IMR-90 (cell line): ENCODE results near the gene REN. TPM values are rescaled to one million over a fixed set of nuclear protein-coding genes. Genes with fewer than 3 reads are reported as not detected.

Source experiments
- ATAC-seq: fragments of 200-7000 bp; cut with Tn5 transposase; 2 replicates; pipeline ENCODE4 v1.9.1; 2020; ENCODE audit warnings: low read depth, mild to moderate bottlenecking, moderate library complexity
- BruUV-seq: library from RNA; stranded (reverse); fragments of 400-500 nt; replicated peaks from 2 replicates; lab custom pipeline; 2021; lab: Mats Ljungman, UMichigan
- CTCF ChIA-PET: fragments of 300-600 bp; formaldehyde crosslinking; extraction: SDS; loops from one replicate; lab custom pipeline; 2021; ENCODE audit warnings: antibody characterized with exemption; lab: Yijun Ruan, JAX
- POLR2A ChIA-PET: fragments of 300-600 bp; sonication (Branson Sonifier 250); formaldehyde crosslinking; loops from one replicate; lab custom pipeline; 2022; ENCODE audit warnings: antibody characterized with exemption; ENCODE audit not compliant: unreplicated experiment; lab: Charles Lee
- DNase-seq: peaks from one replicate; pipeline ENCODE4 v3.0.0; 2013
- H2AFZ ChIP-seq: replicated peaks from 2 replicates; pipeline ENCODE3; 2013; ENCODE audit warnings: low read length, mild to moderate bottlenecking; ENCODE audit not compliant: poor library complexity
- H2AK5ac ChIP-seq: 2 replicates; pipeline ENCODE4 v1.6.1; 2013; ENCODE audit warnings: low read depth, low read length, inconsistent platforms
- H2AK9ac ChIP-seq: replicated peaks from 2 replicates; pipeline ENCODE3; 2013; ENCODE audit warnings: mild to moderate bottlenecking, low read depth, low read length, moderate library complexity; ENCODE audit not compliant: poor library complexity
- H2BK120ac ChIP-seq: 2 replicates; pipeline ENCODE4 v1.6.1; 2013; ENCODE audit warnings: low read depth, low read length, inconsistent platforms
- H2BK15ac ChIP-seq: 3 replicates; pipeline ENCODE4 v1.6.1; 2013; ENCODE audit warnings: low read depth, low read length, inconsistent platforms
- H2BK20ac ChIP-seq: 2 replicates; pipeline ENCODE4 v1.6.1; 2013; ENCODE audit warnings: low read depth, mild to moderate bottlenecking, inconsistent platforms, low read length, moderate library complexity
- H2BK5ac ChIP-seq: 2 replicates; pipeline ENCODE4 v1.6.1; 2013; ENCODE audit warnings: mild to moderate bottlenecking, low read depth, low read length, inconsistent platforms; ENCODE audit not compliant: poor library complexity, severe bottlenecking
- H3K14ac ChIP-seq: replicated peaks from 2 replicates; pipeline ENCODE4 v1.6.1; 2013; ENCODE audit warnings: low read depth, low read length, inconsistent platforms
- H3K18ac ChIP-seq: 2 replicates; pipeline ENCODE4 v1.6.1; 2013; ENCODE audit warnings: low read depth, low read length, control low read depth
- H3K23ac ChIP-seq: 2 replicates; pipeline ENCODE4 v1.6.1; 2013; ENCODE audit warnings: low read depth, low read length, inconsistent platforms
- H3K27ac ChIP-seq: 2 replicates; pipeline ENCODE4 v1.5.1; 2013; ENCODE audit warnings: mild to moderate bottlenecking, control low read depth, low read length; ENCODE audit not compliant: insufficient read depth
- H3K27me3 ChIP-seq: 2 replicates; pipeline ENCODE4 v1.6.1; 2013; ENCODE audit warnings: low read length; ENCODE audit not compliant: control insufficient read depth, insufficient read depth
- H3K36me3 ChIP-seq: 2 replicates; pipeline ENCODE4 v1.6.1; 2013; ENCODE audit warnings: low read length, mixed read lengths; ENCODE audit not compliant: control insufficient read depth, insufficient read depth
- H3K4ac ChIP-seq: 2 replicates; pipeline ENCODE4 v1.6.1; 2013; ENCODE audit warnings: low read depth, low read length, inconsistent platforms
- H3K4me1 ChIP-seq: 2 replicates; pipeline ENCODE4 v1.6.1; 2013; ENCODE audit warnings: low read length, mixed read lengths; ENCODE audit not compliant: control insufficient read depth, insufficient read depth
- H3K4me2 ChIP-seq: 2 replicates; pipeline ENCODE4 v1.6.1; 2013; ENCODE audit warnings: low read depth, mild to moderate bottlenecking, control low read depth, low read length, moderate library complexity
- H3K4me3 ChIP-seq: 2 replicates; pipeline ENCODE4 v1.5.1; 2013; ENCODE audit warnings: low read depth, mild to moderate bottlenecking, control low read depth, low read length, moderate library complexity; ENCODE audit not compliant: insufficient read depth
- H3K56ac ChIP-seq: 2 replicates; pipeline ENCODE4 v1.6.1; 2013; ENCODE audit warnings: low read length, inconsistent platforms; ENCODE audit not compliant: insufficient read depth; ENCODE audit errors: extremely low read depth
- H3K79me1 ChIP-seq, 2 experiments: 2 replicates each; pipeline ENCODE4 v1.6.1; 2013; ENCODE audit warnings: low read length in 2 of 2, inconsistent platforms in 1 of 2, low read depth in 1 of 2
- H3K9ac ChIP-seq: 2 replicates; pipeline ENCODE4 v1.6.1; 2013; ENCODE audit warnings: low read depth, low read length, control low read depth
- H3K9me1 ChIP-seq: 2 replicates; pipeline ENCODE4 v1.6.1; 2013; ENCODE audit warnings: low read length, inconsistent platforms; ENCODE audit not compliant: insufficient read depth
- H3K9me3 ChIP-seq: 2 replicates; pipeline ENCODE4 v1.6.1; 2013; ENCODE audit warnings: low read length; ENCODE audit not compliant: control insufficient read depth, insufficient read depth
- H4K20me1 ChIP-seq: 2 replicates; pipeline ENCODE4 v1.6.1; 2013; ENCODE audit warnings: low read length, inconsistent platforms; ENCODE audit not compliant: insufficient read depth
- H4K5ac ChIP-seq: 2 replicates; pipeline ENCODE4 v1.6.1; 2013; ENCODE audit warnings: mild to moderate bottlenecking, low read depth, low read length, control low read depth
- H4K8ac ChIP-seq, 2 experiments: 2 replicates each; pipeline ENCODE4 v1.6.1; 2013; ENCODE audit warnings: low read depth in 2 of 2, low read length in 2 of 2, control low read depth in 1 of 2, inconsistent platforms in 1 of 2
- H4K91ac ChIP-seq: 2 replicates; pipeline ENCODE4 v1.6.1; 2013; ENCODE audit warnings: low read depth, low read length, inconsistent platforms; ENCODE audit not compliant: insufficient read depth
- BHLHE40 ChIP-seq: fragments of 150-350 bp; IDR thresholded peaks from 2 replicates; pipeline ENCODE4 v1.6.1; 2016; ENCODE audit warnings: mild to moderate bottlenecking, low read depth, low read length
- CEBPB ChIP-seq: IDR thresholded peaks from 2 replicates; pipeline ENCODE4 v1.6.1; 2012; ENCODE audit warnings: low read depth, low read length, improper control_type of control experiment
- MXI1 ChIP-seq: IDR thresholded peaks from 2 replicates; pipeline ENCODE4 v1.6.1; 2012; ENCODE audit warnings: low read depth, mild to moderate bottlenecking, low read length, moderate library complexity, borderline replicate concordance
- WGBS, 2 experiments: methylation state at CpG; one replicate each; pipeline versions ENCODE4 v1.1.5 to v1.1.7; 2013; ENCODE audit warnings: missing lambda C conversion rate in 2 of 2; ENCODE audit not compliant: insufficient read length in 1 of 2; ENCODE audit errors: extremely low coverage in 2 of 2; 5-methylcytosine and 5-hydroxymethylcytosine counted together
- dilution Hi-C: fragments of 300-500 bp; cut with HindIII; formaldehyde crosslinking; loops from one replicate; pipeline ENCODE4 v1.14.3; 2018; ENCODE audit warnings: low sequenced_read_pairs; ENCODE audit not compliant: unreplicated experiment
- in situ Hi-C: fragments of 300-500 bp; cut with MboI; formaldehyde crosslinking; loops from 3 replicates; pipeline ENCODE4 v1.14.3; 2019; ENCODE audit warnings: low sequenced_read_pairs, inconsistent platforms, mixed read lengths
- intact Hi-C: fragments of 100-400 bp; cut with micrococcal nuclease; formaldehyde crosslinking; loops from 2 replicates; pipeline ENCODE4 v1.10.0; 2022
- polyA plus RNA-seq, 3 experiments: library from polyadenylated mRNA; depleted of rRNA; stranded (reverse); fragments of >200 nt; gene quantifications; 2 replicates each; pipeline ENCODE4 v1.2.3, GENCODE V29; 2012; ENCODE audit warnings: low replicate concordance in 1 of 3
- total RNA-seq: library from RNA; depleted of rRNA; stranded (reverse); fragments of >200 nt; gene quantifications from 2 replicates; pipeline ENCODE4 v1.2.3, GENCODE V29; 2012

REN gene
- total and polyA plus RNA-seq, 2 of the 4 experiments (the other 2 are of a cell fraction), result 0.54 to 1.2 TPM

DNA sequence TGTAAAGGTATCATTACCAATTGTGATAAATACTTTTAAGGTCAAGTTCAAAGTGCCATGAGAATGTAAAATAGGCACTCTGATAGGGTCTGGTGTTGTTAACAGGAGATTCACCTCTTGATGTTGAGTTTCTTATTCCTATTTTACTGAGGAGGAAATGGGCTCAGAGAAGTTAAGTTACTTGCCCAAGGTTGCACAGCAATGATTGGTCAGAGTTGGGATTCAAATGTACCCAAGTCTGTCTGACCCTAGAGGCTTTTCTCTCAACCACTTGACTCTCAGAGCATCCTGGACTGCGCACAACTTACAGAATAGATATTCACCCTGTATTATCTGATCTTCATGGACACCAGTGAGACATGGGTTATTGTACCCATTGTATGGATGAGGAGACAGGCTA is 59.3 kb downstream of the REN start:
- Histone ChIP-seq H3K14ac (no peak overlapping the region), H3K27me3 (no peaks in the 10 kb centered on the region), H3K56ac (no peak overlapping the region), H3K4ac (no peak overlapping the region), H3K79me1 (peaks cover 0 to 8% of the 10 kb centered on the region in 2 experiments; a peak in 2 of 4 replicates), H3K9me3 (no peaks in the 10 kb centered on the region), H4K5ac (no peak overlapping the region), H3K9ac (no peak overlapping the region), H2AFZ (no peak overlapping the region), H3K4me3 (no peak overlapping the region), H2BK5ac (no peak overlapping the region), H3K18ac (no peak overlapping the region), H2AK5ac (no peak overlapping the region), H3K27ac (no peak overlapping the region), H3K9me1 (peaks cover 3% of the 10 kb centered on the region; the same call in 1 of the 2 replicates), H4K8ac (no peak overlapping the region), H2AK9ac (no peak overlapping the region), H3K4me1 (peaks cover 8% of the 10 kb centered on the region; the same call in 1 of the 2 replicates), H2BK120ac (no peak overlapping the region), H4K91ac (no peak overlapping the region), H2BK20ac (no peak overlapping the region), H4K20me1 (no peaks in the 10 kb centered on the region; the same call in 1 of the 2 replicates), H2BK15ac (no peak overlapping the region), H3K23ac (no peak overlapping the region), H3K4me2 (no peak overlapping the region), H3K36me3 (no peaks in the 10 kb centered on the region)
- BruUV-seq, result no TSS peak
- ATAC-seq (no peak), DNase-seq (no peak)
- POLR2A ChIA-PET, result no interaction called here
- CTCF ChIA-PET, result no interaction called here
- no CpG with 5 or more reads among the region's 1 CpG for WGBS, 2 experiments
- intact Hi-C loops, result no loop called here
- dilution Hi-C loops, result no loop called here
- in situ Hi-C loops, result no loop called here
- no peak for TF ChIP-seq MXI1
- TF ChIP-seq CEBPB, result no peak
- TF ChIP-seq BHLHE40, result no peak
